ENCODE data around the gene HLX.

HLX gene

GRCh38 chr1:220882061-220882891 lies 3.0 kb downstream of the HLX start:
- DNase-seq: no peak

GRCh38 chr1:220884109-220884980 lies 5.1 kb downstream of the HLX start:
- no peak for DNase-seq

GRCh38 chr1:220884981-220885918 lies 6.0 kb downstream of the HLX start:
- no peak for DNase-seq

GRCh38 chr1:220885971-220886370 lies 6.7 kb downstream of the HLX start:
- no peak for DNase-seq

GRCh38 chr1:220886470-220887201 lies 7.4 kb downstream of the HLX start:
- DNase-seq: no peak

- DNase-seq: no peak
Observed at GRCh38 chr1:220887202-220887519, 7.9 kb downstream of the HLX start.

- DNase-seq: no peak
Observed at GRCh38 chr1:220887520-220888416, 8.5 kb downstream of the HLX start.

- no peak for DNase-seq
Observed at GRCh38 chr1:220888417-220888986, 9.3 kb downstream of the HLX start.

- DNase-seq: no peak
Observed at GRCh38 chr1:220889333-220889732, 10.1 kb downstream of the HLX start.

- DNase-seq: no peak
Observed at GRCh38 chr1:220889848-220890287, 10.6 kb downstream of the HLX start.

GRCh38 chr1:220890602-220891001 lies 11.4 kb downstream of the HLX start:
- DNase-seq: no peak

GRCh38 chr1:220891224-220892085 lies 12.2 kb downstream of the HLX start:
- no peak for DNase-seq

- no peak for DNase-seq
Observed at GRCh38 chr1:220892086-220892376, 12.8 kb downstream of the HLX start.

GRCh38 chr1:220892997-220893700 lies 13.9 kb downstream of the HLX start:
- no peak for DNase-seq

- no peak for DNase-seq
Observed at GRCh38 chr1:220893701-220894024, 14.4 kb downstream of the HLX start.

- DNase-seq: no peak
Observed at GRCh38 chr1:220894025-220894923, 15.0 kb downstream of the HLX start.

- DNase-seq: no peak
Observed at GRCh38 chr1:220894924-220895256, 15.6 kb downstream of the HLX start.

GRCh38 chr1:220895412-220895946 lies 16.2 kb downstream of the HLX start:
- no peak for DNase-seq
